ENCODE results near the gene NTM. TPM values are rescaled to one million over a fixed set of nuclear protein-coding genes. Genes with fewer than 3 reads are reported as not detected.
"Not testable (repeated sequence)": the region's sequence is repeated elsewhere in the genome, so short reads cannot be mapped to it uniquely, and the experiment has no call there.

The NTM gene
- total RNA-seq, 6 donors from 2014 or later = 4.1 to 151 (median 115) TPM

DNA sequence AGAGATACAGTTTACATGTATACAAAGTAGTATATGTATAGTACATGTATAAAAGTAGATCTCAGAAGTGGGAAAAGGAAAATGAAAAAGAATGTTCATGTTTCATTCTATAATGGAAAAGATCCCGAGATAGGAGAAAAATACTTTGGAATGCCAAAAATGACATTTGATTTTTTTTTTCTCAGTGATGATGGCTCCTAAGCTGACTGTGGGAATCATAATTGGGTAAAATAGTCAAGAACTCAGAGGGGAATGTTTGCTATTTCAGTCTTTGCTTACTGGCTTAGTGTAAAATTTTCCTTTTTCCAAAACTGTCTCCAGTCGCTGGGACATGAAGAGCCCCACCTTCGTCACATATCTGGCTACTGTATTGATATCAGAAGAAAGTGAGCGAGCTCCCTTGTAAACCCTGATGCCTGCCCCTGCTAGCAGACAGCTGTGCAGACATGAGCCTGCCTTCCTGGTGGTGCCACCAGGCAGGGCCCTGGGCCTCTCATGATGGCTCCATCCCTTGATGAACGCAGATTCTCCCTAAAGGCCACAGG lies 944.6 kb downstream of the NTM start:
- Histone ChIP-seq H3K9me3 (no peaks in the 10 kb centered on the region), H3K36me3 (no peaks in the 10 kb centered on the region), H3K4me3 (no peak overlapping the region), H3K27ac (no peak overlapping the region), H3K4me1 (no peaks in the 10 kb centered on the region), H3K27me3 (no peaks in the 10 kb centered on the region)
- DNase-seq (no peak), ATAC-seq (ENCODE audit: low FRiP score in 2 of 2) (no peak)
- WGBS, 2 donors = 76 to 82% methylated on average over 5 of the region's 5 CpGs
- TF ChIP-seq, protein P1, sequence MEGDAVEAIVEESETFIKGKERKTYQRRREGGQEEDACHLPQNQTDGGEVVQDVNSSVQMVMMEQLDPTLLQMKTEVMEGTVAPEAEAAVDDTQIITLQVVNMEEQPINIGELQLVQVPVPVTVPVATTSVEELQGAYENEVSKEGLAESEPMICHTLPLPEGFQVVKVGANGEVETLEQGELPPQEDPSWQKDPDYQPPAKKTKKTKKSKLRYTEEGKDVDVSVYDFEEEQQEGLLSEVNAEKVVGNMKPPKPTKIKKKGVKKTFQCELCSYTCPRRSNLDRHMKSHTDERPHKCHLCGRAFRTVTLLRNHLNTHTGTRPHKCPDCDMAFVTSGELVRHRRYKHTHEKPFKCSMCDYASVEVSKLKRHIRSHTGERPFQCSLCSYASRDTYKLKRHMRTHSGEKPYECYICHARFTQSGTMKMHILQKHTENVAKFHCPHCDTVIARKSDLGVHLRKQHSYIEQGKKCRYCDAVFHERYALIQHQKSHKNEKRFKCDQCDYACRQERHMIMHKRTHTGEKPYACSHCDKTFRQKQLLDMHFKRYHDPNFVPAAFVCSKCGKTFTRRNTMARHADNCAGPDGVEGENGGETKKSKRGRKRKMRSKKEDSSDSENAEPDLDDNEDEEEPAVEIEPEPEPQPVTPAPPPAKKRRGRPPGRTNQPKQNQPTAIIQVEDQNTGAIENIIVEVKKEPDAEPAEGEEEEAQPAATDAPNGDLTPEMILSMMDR (IDR thresholded peaks at IDR 0.05) = no peak
- no peak for TF ChIP-seq EP300 (IDR thresholded peaks at IDR 0.05)
- no peak for TF ChIP-seq POLR2A (IDR thresholded peaks at IDR 0.05)
- TF ChIP-seq POLR2AphosphoS5 (IDR thresholded peaks at IDR 0.05) = no peak

DNA sequence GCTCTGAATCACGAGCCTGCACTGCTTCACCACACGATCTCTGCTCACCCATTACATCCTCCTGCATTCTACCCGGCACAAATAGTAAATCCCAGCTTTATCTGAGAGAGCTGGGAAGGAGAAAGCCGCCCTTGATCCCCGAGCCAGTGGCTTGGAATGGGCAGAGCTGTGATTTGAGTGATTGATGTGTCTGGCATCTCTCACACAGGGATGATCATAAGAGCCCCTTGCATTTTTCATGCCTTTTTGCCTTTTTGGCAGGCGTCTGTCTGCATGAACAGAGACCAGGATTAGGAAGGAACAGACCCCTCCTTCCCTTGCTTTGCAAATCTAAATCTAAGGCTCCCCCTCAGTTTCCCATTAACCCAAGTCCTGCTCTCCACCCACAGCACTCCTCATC lies 945.3 kb downstream of the NTM start:
- WGBS, 2 donors = 67 to 80% methylated on average over 6 of the region's 6 CpGs
- Histone ChIP-seq H3K27ac (no peak overlapping the region), H3K36me3 (no peaks in the 10 kb centered on the region), H3K4me3 (no peak overlapping the region), H3K4me1 (no peaks in the 10 kb centered on the region), H3K27me3 (no peaks in the 10 kb centered on the region), H3K9me3 (no peaks in the 10 kb centered on the region)
- DNase-seq = no peak
- TF ChIP-seq POLR2AphosphoS5 (IDR thresholded peaks at IDR 0.05) (no peak), EP300 (IDR thresholded peaks at IDR 0.05) (no peak)
- ATAC-seq (ENCODE audit: low FRiP score in 2 of 2) = no peak

DNA sequence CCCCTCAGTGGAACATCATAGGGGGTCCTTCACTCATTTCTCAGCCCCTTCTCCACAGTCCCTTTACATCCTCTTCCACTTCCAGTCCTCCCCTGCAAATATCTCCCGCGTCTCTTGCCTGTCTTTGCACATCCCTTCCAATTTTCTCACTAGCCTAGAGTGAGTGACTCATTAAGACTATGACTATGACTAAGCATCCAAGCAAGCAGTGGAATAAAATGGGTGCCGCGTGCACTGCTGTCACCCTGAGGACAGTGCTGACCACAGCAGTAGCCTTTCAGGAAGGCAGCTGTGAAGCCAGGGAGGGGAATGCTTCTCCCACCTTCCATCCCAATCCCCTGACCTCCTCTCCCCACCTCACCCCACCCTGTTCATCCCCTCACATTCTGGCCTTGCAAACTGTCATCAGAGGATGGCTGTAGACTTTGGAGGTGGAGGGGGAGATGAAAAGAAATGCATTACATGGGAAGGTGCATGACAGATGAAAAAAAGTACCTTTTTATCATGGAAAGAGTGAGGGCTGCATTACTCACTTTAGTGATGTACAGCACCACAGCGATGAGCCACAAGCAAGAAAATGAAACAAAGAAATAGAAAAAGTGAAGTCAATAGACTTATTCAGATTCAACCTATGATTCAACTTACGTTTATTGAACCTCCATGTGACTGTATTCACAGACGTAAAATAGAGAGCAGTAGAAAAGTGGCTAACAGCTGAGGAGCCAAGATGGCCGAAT lies 948.2 kb downstream of the NTM start:
- WGBS, 2 donors = 82 to 86% methylated on average over 8 of the region's 8 CpGs
- Histone ChIP-seq H3K27me3 (no peaks in the 10 kb centered on the region), H3K4me1 (no peaks in the 10 kb centered on the region), H3K27ac (no peak overlapping the region), H3K9me3 (no peaks in the 10 kb centered on the region), H3K4me3 (no peak overlapping the region), H3K36me3 (no peaks in the 10 kb centered on the region)
- DNase-seq = no peak
- TF ChIP-seq, protein P1 (IDR thresholded peaks at IDR 0.05) = no peak
- TF ChIP-seq POLR2A (IDR thresholded peaks at IDR 0.05) = no peak
- no peak for TF ChIP-seq POLR2AphosphoS5 (IDR thresholded peaks at IDR 0.05)
- no peak for TF ChIP-seq EP300 (IDR thresholded peaks at IDR 0.05)
- no peak for ATAC-seq (ENCODE audit: low FRiP score in 2 of 2)

DNA sequence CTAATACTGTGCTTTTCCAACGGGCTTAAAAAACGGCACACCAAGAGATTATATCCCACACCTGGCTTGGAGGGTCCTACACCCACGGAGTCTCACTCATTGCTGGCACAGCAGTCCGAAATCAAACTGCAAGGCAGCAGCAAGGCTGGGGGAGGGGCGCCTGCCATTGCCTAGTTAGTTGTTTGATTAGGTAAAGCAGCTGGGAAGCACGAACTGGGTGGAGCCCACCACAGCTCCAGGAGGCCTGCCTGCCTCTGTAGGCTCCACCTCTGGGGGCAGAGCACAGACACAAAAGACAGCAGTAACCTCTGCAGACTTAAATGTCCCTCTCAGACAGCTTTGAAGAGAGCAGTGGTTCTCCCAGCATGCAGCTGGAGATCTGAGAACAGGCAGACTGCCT lies 949.0 kb downstream of the NTM start:
- H3K4me1 ChIP-seq; H3K27me3 ChIP-seq; H3K9me3 ChIP-seq; DNase-seq; H3K27ac ChIP-seq; H3K36me3 ChIP-seq; H3K4me3 ChIP-seq; ATAC-seq (ENCODE audit: low FRiP score in 2 of 2): not testable (repeated sequence)
- WGBS, 2 donors = 72 to 81% methylated on average over 5 to 6 of the region's 6 CpGs

DNA sequence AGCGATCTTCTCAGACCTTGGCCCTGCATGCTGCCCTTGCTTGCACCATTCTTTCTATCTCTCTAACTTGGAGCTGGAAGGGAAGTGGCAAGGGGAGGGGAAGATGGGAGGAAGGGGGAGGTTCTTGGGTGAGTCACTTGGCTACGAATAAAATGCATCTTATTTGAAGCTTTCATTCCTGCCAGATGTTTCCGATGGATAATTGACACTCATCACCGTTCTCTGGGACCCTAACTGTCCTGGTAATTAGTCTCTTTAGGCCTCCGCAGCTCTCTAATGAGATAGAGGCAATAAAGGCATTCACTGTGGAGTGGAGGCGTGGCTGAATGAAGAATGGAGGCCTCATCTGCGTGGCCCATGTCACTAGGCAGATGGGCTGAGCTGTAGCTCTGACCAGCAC lies 960.1 kb downstream of the NTM start:
- Histone ChIP-seq H3K27me3 (no peaks in the 10 kb centered on the region), H3K27ac (no peak overlapping the region), H3K9me3 (no peaks in the 10 kb centered on the region), H3K36me3 (no peaks in the 10 kb centered on the region), H3K4me1 (no peaks in the 10 kb centered on the region), H3K4me3 (no peak overlapping the region)
- DNase-seq (no peak), ATAC-seq (ENCODE audit: low FRiP score in 2 of 2) (no peak)
- TF ChIP-seq POLR2A (IDR thresholded peaks at IDR 0.05) = no peak
- TF ChIP-seq POLR2AphosphoS5 (IDR thresholded peaks at IDR 0.05) = no peak
- TF ChIP-seq, protein P1 (IDR thresholded peaks at IDR 0.05) = no peak
- no peak for TF ChIP-seq EP300 (IDR thresholded peaks at IDR 0.05)
- 66 to 75% methylated on average over 7 of the region's 7 CpGs for WGBS, 2 donors

DNA sequence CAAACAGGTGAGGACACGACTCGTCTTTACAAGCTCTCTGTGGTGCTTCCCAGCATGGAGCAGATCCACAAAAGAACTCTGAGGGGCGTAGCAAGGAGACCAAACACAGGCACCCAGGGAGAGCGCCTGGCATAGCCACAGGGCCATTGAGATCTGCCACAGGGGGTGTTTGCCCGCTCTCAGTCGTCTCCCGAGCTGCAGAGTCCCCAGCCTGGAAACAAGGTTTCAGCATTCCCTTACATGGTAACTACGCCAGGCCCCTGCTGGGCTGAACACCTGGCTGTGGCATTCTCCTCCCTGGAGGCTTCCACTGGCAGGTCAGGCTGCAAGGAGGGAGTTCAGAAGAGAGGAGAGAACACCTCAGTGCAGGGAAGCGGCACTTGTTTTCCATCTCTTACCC lies 962.1 kb downstream of the NTM start:
- DNase-seq (no peak), ATAC-seq (ENCODE audit: low FRiP score in 2 of 2) (no peak)
- no peaks in the 10 kb centered on the region for H3K27me3 ChIP-seq
- 74 to 76% methylated on average over 6 to 9 of the region's 9 CpGs for WGBS, 2 donors
- no peak overlapping the region for H3K4me3 ChIP-seq
- H3K9me3 ChIP-seq = no peaks in the 10 kb centered on the region
- H3K36me3 ChIP-seq = no peaks in the 10 kb centered on the region
- no peak overlapping the region for H3K27ac ChIP-seq
- TF ChIP-seq, protein P1 (IDR thresholded peaks at IDR 0.05) = no peak
- TF ChIP-seq POLR2AphosphoS5 (IDR thresholded peaks at IDR 0.05) = no peak
- no peak for TF ChIP-seq POLR2A (IDR thresholded peaks at IDR 0.05)
- no peak for TF ChIP-seq EP300 (IDR thresholded peaks at IDR 0.05)
- H3K4me1 ChIP-seq = no peaks in the 10 kb centered on the region
